Measurements from ENCODE around the gene CR2. TPM values are rescaled to one million over a fixed set of nuclear protein-coding genes. Genes with fewer than 3 reads are reported as not detected.
"Not testable (repeated sequence)": the region's sequence is repeated elsewhere in the genome, so short reads cannot be mapped to it uniquely, and the experiment has no call there.

CR2 gene
- total RNA-seq, 1 donor from 2014 or later: not detected

DNA sequence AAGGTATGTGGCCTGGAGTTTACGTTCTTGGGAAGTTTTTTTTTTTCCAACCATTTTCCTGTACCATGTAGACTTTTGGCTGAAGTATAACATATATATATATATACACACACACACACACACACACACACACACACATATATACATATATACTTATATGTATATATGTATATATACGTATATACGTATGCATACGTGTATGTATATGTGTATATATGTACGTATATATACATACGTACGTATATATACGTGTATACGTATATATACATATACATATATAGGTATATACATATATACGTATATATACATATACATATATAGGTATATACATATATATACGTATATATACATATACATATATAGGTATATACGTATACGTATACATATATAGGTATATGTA lies 60.8 kb downstream of the CR2 start:
- DNase-seq: no peak

DNA sequence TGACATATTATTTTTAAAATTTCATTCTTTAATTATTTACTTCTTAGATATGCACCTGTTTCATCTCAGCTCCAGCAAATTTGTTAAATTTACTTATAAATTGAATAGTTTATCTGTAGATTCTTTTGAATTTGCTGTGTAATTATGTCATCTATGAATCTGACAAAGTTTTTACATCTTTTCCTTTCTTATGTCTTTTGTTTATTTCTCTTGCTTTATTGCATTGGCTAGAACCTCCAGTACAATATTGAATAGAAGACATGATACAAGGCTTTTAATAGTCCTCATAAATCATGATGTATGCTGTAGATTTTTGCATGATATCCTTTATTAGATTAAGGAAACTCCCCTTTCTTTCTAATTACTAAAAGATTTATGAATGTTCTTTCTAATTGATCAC lies 62.6 kb downstream of the CR2 start:
- no peak for DNase-seq

- no peak for DNase-seq
Observed at GRCh38 chr1:207518608-207519236, 64.6 kb downstream of the CR2 start.

GRCh38 chr1:207519505-207520399 lies 65.6 kb downstream of the CR2 start:
- no peak for DNase-seq

DNA sequence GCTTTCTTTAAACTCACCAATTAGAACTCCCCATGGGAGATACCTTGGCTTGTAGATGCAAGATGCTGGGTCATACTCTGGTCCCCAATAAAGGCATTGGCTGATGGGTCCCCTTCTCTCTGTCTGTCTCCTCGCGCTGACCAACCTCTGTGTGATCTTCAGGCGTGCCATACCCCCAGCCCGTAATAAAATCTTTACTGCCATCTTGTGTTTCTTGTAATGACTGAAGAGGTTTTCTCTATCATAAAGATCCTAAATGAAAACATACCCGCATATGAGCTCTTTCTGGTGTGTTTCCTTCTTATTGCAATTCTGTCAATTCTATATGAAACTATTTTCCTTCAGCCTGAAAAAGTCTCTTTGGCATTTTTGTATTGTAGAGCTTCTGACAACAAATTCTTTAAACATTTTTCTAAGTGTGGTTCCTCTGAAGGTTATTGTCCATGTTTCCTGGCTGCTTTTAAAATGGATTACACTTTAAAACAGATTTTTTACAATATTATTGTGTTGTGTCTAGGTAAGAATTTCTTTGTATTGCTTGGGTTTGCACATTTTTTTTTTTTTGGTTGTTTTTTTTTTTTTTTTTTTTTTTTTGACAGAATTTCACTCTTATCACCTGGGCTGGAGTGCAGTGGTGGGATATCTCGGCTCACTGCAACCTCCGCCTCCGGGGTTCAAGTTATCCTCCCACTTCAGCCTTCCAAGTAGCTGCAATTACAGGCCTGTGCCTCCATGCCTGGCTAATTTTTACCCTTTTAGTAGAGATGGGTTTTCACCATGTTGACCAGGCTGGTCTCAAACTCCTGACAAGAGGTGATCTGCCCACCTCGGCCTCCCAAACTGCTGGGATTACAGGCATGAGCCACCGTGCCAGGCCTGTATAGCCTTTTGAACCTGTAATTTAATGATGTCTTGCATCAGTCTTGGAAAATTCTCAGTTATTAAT lies 66.5 kb downstream of the CR2 start:
- not testable (repeated sequence) for DNase-seq

GRCh38 chr1:207525239-207525638 lies 71.1 kb downstream of the CR2 start:
- not testable (repeated sequence) for DNase-seq

DNA sequence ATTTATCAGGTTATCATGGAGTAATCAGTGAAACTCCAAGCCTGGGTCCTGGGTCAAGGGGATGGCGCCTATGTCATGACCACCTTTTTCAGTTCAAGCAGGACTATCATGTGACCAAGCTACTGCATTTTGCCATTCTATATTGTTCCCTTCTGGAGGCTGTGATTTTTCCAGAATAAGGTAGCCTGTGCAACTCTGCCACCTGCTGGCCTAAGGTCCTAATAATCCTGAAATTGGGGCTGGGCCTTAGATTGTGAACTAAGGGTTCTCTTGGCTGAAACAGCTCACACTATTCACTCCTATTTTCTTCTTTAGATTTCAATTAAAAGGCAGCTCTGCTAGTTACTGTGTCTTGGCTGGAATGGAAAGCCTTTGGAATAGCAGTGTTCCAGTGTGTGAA lies 74.3 kb downstream of the CR2 start:
- not testable (repeated sequence) for DNase-seq

- DNase-seq: not testable (repeated sequence)
Observed at GRCh38 chr1:207536263-207536662, 82.1 kb downstream of the CR2 start.

Other genes with a start within 250 kb of the CR2 start
- 5.1 TPM for gene CD55, start 132.7 kb upstream of the CR2 start, total RNA-seq
- gene CR1, start 41.8 kb downstream of the CR2 start, total RNA-seq: 0.31 TPM
- gene CR1L, start 190.8 kb downstream of the CR2 start, total RNA-seq: 0.16 TPM

Data from occipital lobe (tissue), 2 donors.